CD14-positive monocyte (primary cell): Measurements from ENCODE around the gene PLCB1. TPM values are rescaled to one million over a fixed set of nuclear protein-coding genes. Genes with fewer than 3 reads are reported as not detected.

Experiments used
- DNase-seq, 3 donors: peaks; one replicate each; pipeline ENCODE4 v3.0.0-alpha.2; 2011 to 2022
- H2AFZ ChIP-seq: 2 replicates; pipeline ENCODE4 v1.6.0; 2012; ENCODE audit warnings: mild to moderate bottlenecking, low read depth, low read length, inconsistent platforms; ENCODE audit not compliant: insufficient read depth, poor library complexity, severe bottlenecking
- H3K27ac ChIP-seq, 2 donors: 1 replicate in 1 of 2; 2 replicates in 1 of 2; pipeline ENCODE4 v1.5.1; 2012 to 2013; ENCODE audit warnings: low read length in 2 of 2, control low read depth in 1 of 2, inconsistent platforms in 1 of 2, low read depth in 1 of 2, mild to moderate bottlenecking in 1 of 2
- H3K27me3 ChIP-seq, 2 donors: one replicate each; pipeline versions ENCODE4 v1.6.0 to v1.6.1; 2011 to 2013; ENCODE audit warnings: low read length in 2 of 2; ENCODE audit not compliant: control insufficient read depth in 2 of 2, insufficient read depth in 2 of 2
- H3K36me3 ChIP-seq, 2 donors: replicated peaks in 1 of 2; 1 replicate in 1 of 2; 2 replicates in 1 of 2; pipeline versions ENCODE4 v1.5.1 to v1.6.1; 2012 to 2013; ENCODE audit warnings: low read length in 2 of 2, control low read depth in 1 of 2, inconsistent platforms in 1 of 2, mild to moderate bottlenecking in 1 of 2; ENCODE audit not compliant: insufficient read depth in 2 of 2, control insufficient read depth in 1 of 2
- H3K4me1 ChIP-seq, 2 donors: 1 replicate in 1 of 2; 2 replicates in 1 of 2; pipeline versions ENCODE4 v1.5.1 to v1.6.1; 2012 to 2013; ENCODE audit warnings: low read length in 2 of 2, control low read depth in 1 of 2, inconsistent platforms in 1 of 2, mild to moderate bottlenecking in 1 of 2, moderate library complexity in 1 of 2; ENCODE audit not compliant: insufficient read depth in 2 of 2, control insufficient read depth in 1 of 2
- H3K4me2 ChIP-seq: replicated peaks from 2 replicates; pipeline ENCODE3; 2012; ENCODE audit warnings: low read length, moderate library complexity, mild to moderate bottlenecking; ENCODE audit not compliant: poor library complexity, severe bottlenecking; ENCODE audit errors: extremely low read depth
- H3K4me3 ChIP-seq, 3 experiments: fragments of 200-600 bp in 1 of 3; sonication (generic) in 1 of 3; replicated peaks in 1 of 3; 1 replicate in 2 of 3; 2 replicates in 1 of 3; pipeline ENCODE4 v1.5.1; 2011 to 2013; ENCODE audit warnings: low read length in 3 of 3, mild to moderate bottlenecking in 3 of 3, control low read depth in 2 of 3, low read depth in 2 of 3, inconsistent platforms in 1 of 3, moderate library complexity in 1 of 3
- H3K79me2 ChIP-seq: 2 replicates; pipeline ENCODE4 v1.6.0; 2012; ENCODE audit warnings: mild to moderate bottlenecking, control low read depth, inconsistent platforms, low read length, moderate library complexity; ENCODE audit not compliant: insufficient read depth
- H3K9ac ChIP-seq: 2 replicates; pipeline ENCODE4 v1.6.0; 2017; ENCODE audit warnings: low read length, mild to moderate bottlenecking; ENCODE audit not compliant: insufficient read depth, poor library complexity, severe bottlenecking
- H3K9me3 ChIP-seq, 2 donors: replicated peaks in 1 of 2; 1 replicate in 1 of 2; 2 replicates in 1 of 2; pipeline versions ENCODE4 v1.5.1 to v1.6.1; 2012 to 2013; ENCODE audit warnings: low read length in 2 of 2, control low read depth in 1 of 2; ENCODE audit not compliant: control insufficient read depth in 1 of 2, insufficient read depth in 1 of 2
- H4K20me1 ChIP-seq: 2 replicates; pipeline ENCODE4 v1.6.0; 2012; ENCODE audit warnings: mild to moderate bottlenecking, low read length, control low read depth, moderate library complexity; ENCODE audit not compliant: insufficient read depth
- H3K27ac Mint-ChIP-seq, 7 donors: one replicate each; pipeline ENCODE4 v1.8.0; 2020; ENCODE audit warnings: mild to moderate bottlenecking in 7 of 7, mixed read lengths in 7 of 7, moderate library complexity in 6 of 7, inconsistent platforms in 2 of 7
- H3K27me3 Mint-ChIP-seq, 3 donors: one replicate each; pipeline ENCODE4 v1.8.0; 2021 to 2022; ENCODE audit warnings: low read depth in 3 of 3, mild to moderate bottlenecking in 3 of 3, mixed read lengths in 3 of 3, moderate library complexity in 3 of 3, inconsistent platforms in 1 of 3
- H3K36me3 Mint-ChIP-seq, 2 donors: one replicate each; pipeline ENCODE4 v1.8.0; 2020; ENCODE audit warnings: mixed read lengths in 2 of 2, inconsistent platforms in 1 of 2, mild to moderate bottlenecking in 1 of 2
- H3K4me1 Mint-ChIP-seq: one replicate; pipeline ENCODE4 v1.8.0; 2020; ENCODE audit warnings: mild to moderate bottlenecking, mixed read lengths
- H3K4me3 Mint-ChIP-seq, 2 donors: one replicate each; pipeline ENCODE4 v1.8.0; 2020; ENCODE audit warnings: mild to moderate bottlenecking in 2 of 2, mixed read lengths in 2 of 2, moderate library complexity in 1 of 2
- H3K9me3 Mint-ChIP-seq, 7 donors: one replicate each; pipeline ENCODE4 v1.8.0; 2020 to 2022; ENCODE audit warnings: mixed read lengths in 7 of 7, mild to moderate bottlenecking in 6 of 7, moderate library complexity in 6 of 7, inconsistent platforms in 2 of 7
- WGBS: methylation state at CpG from one replicate; pipeline ENCODE4 v1.1.5; 2013; ENCODE audit warnings: missing lambda C conversion rate; ENCODE audit not compliant: insufficient coverage; 5-methylcytosine and 5-hydroxymethylcytosine counted together
- intact Hi-C, 2 donors: fragments of 100-400 bp; cut with micrococcal nuclease; formaldehyde crosslinking; loops; one replicate each; pipeline versions ENCODE4 v1.15.0 to v1.15.1; 2023
- polyA plus RNA-seq, 3 donors: library from polyadenylated mRNA; depleted of rRNA in 1 of 3; unstranded in 2 of 3; stranded (reverse) in 1 of 3; fragments of 300-500 nt in 2 of 3; fragments of >200 nt in 1 of 3; fragmentation: Illumina TruSeq in 2 of 3; gene quantifications; 1 replicate in 2 of 3; 2 replicates in 1 of 3; pipeline ENCODE4 v1.2.3, GENCODE V29; 2012 to 2021
- TF ChIP-seq, protein P1 (sequence below): fragments of 200-600 bp; IDR thresholded peaks from one replicate; pipeline ENCODE4 v1.8.0; 2022; ENCODE audit warnings: antibody characterized with exemption, mild to moderate bottlenecking

The PLCB1 gene
- polyA plus RNA-seq, 3 donors: 8.6 to 16.4 (median 13.2) TPM

DNA sequence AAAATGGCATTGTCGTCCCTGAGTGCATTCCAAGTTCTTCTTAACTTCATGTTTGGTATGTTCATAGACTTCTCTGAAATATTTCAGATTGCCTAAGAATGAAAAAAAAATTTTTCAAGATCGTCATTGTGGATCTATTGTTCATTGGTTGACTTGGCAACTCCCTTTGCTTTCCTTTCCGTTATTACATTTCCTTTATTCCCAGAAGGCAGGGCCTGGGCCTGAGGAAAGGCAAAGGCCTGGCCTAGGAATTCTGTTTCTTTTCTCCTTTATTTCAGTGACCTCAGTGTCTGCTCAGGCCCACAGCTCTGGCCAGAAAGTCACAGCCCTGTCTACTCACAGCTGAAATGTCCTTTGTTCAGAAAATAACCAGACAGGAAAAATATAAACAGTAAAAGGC, 535.2 kb downstream of the PLCB1 start:
- intact Hi-C loops: no loop called here
- Mint-ChIP-seq H3K36me3 (peaks cover 11 to 12% of the 10 kb centered on the region in 2 donors), H3K4me1 (no peaks in the 10 kb centered on the region), H3K9me3 (peaks cover 0 to 2% (median 0%) of the 10 kb centered on the region in 7 donors), H3K4me3 (no peak overlapping the region), H3K27ac (no peak overlapping the region), H3K27me3 (no peaks in the 10 kb centered on the region)
- Histone ChIP-seq H2AFZ (no peak overlapping the region), H3K27ac (no peak overlapping the region), H4K20me1 (no peaks in the 10 kb centered on the region), H3K4me1 (no peaks in the 10 kb centered on the region), H3K27me3 (no peaks in the 10 kb centered on the region), H3K4me3 (no peak overlapping the region), H3K79me2 (no peaks in the 10 kb centered on the region), H3K9me3 (no peaks in the 10 kb centered on the region), H3K4me2 (no peak overlapping the region), H3K36me3 (peaks cover 0 to 5% of the 10 kb centered on the region in 2 donors), H3K9ac (no peak overlapping the region)
- TF ChIP-seq, protein P1, sequence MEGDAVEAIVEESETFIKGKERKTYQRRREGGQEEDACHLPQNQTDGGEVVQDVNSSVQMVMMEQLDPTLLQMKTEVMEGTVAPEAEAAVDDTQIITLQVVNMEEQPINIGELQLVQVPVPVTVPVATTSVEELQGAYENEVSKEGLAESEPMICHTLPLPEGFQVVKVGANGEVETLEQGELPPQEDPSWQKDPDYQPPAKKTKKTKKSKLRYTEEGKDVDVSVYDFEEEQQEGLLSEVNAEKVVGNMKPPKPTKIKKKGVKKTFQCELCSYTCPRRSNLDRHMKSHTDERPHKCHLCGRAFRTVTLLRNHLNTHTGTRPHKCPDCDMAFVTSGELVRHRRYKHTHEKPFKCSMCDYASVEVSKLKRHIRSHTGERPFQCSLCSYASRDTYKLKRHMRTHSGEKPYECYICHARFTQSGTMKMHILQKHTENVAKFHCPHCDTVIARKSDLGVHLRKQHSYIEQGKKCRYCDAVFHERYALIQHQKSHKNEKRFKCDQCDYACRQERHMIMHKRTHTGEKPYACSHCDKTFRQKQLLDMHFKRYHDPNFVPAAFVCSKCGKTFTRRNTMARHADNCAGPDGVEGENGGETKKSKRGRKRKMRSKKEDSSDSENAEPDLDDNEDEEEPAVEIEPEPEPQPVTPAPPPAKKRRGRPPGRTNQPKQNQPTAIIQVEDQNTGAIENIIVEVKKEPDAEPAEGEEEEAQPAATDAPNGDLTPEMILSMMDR: no peak
- 100% methylated on average over 2 of the region's 3 CpGs for WGBS
- DNase-seq: no peak

DNA sequence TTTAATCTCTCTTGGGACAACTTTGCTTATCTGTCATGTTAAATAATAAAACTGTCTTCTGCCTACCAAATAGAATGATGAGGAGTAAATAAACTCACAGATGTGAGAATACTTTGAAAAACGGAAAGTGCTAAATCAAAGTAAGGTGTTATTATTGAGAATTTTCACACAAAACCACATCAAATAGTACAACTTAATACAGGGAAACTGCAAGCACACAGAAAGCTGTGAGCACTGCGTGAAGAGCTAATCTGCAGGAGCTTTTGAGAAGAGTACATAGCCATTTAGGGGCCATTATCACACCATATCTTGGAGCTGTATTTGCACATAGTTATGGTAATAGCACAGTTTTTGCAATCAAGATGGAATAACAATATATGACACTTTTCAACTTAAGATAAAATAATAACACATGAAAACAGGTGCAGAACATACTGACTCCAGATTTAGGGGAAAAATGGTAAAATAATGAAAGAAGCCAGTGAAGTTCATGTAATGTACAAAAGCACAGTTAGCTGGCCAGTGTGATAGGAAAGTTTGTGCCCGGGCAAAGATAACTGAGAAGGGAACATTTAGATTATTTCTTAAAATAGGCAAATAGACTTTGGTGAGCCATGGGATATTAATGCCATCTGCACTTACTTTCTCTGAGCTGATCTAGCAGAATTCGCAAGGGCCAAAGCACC, 538.3 kb downstream of the PLCB1 start:
- DNase-seq: no peak
- Mint-ChIP-seq H3K27ac (no peak overlapping the region), H3K4me1 (no peaks in the 10 kb centered on the region), H3K4me3 (no peak overlapping the region), H3K27me3 (no peaks in the 10 kb centered on the region), H3K36me3 (peaks cover 17 to 20% of the 10 kb centered on the region in 2 donors), H3K9me3 (peaks cover 0 to 3% (median 0%) of the 10 kb centered on the region in 7 donors)
- no peaks in the 10 kb centered on the region for H4K20me1 ChIP-seq
- H2AFZ ChIP-seq: no peak overlapping the region
- no peak overlapping the region for H3K27ac ChIP-seq
- TF ChIP-seq, protein P1: no peak
- WGBS: 100% methylated on average over 1 of the region's 4 CpGs
- H3K9me3 ChIP-seq: no peaks in the 10 kb centered on the region
- H3K36me3 ChIP-seq: peaks cover 0 to 15% of the 10 kb centered on the region in 2 donors
- no peaks in the 10 kb centered on the region for H3K27me3 ChIP-seq
- H3K4me3 ChIP-seq: no peak overlapping the region
- no peak overlapping the region for H3K4me2 ChIP-seq
- H3K4me1 ChIP-seq: no peaks in the 10 kb centered on the region
- H3K79me2 ChIP-seq: no peaks in the 10 kb centered on the region
- H3K9ac ChIP-seq: no peak overlapping the region
- intact Hi-C loops: no loop called here
